H1 (cell line): ENCODE measurements around the gene PCDHB12. TPM values are rescaled to one million over a fixed set of nuclear protein-coding genes. Genes with fewer than 3 reads are reported as not detected.

Experiments used
- CTCF ChIA-PET: fragments of 300-600 bp; sonication (Branson Sonifier 250); formaldehyde crosslinking; loops from one replicate; lab custom pipeline; 2021; ENCODE audit not compliant: partially characterized antibody; lab: Charles Lee
- POLR2A ChIA-PET: fragments of 300-600 bp; sonication (Branson Sonifier 250); formaldehyde crosslinking; loops from one replicate; lab custom pipeline; 2021; ENCODE audit warnings: inconsistent platforms; ENCODE audit not compliant: partially characterized antibody; lab: Charles Lee
- DNase-seq, 2 experiments: peaks; one replicate each; pipeline versions ENCODE4 v3.0.0 to v3.0.0-alpha.2; 2010 to 2022; ENCODE audit warnings: low spot score in 2 of 2, low read depth in 1 of 2, mixed read lengths in 1 of 2
- FAIRE-seq: peaks from 2 replicates; lab custom pipeline; 2011; peaks lifted over from hg19 to GRCh38; lab: Jason Lieb, UNC
- H2AFZ ChIP-seq: 2 replicates; pipeline ENCODE4 v1.8.1; 2012; ENCODE audit warnings: low read length, inconsistent platforms
- H2AK5ac ChIP-seq: 2 replicates; pipeline ENCODE4 v1.6.1; 2013; ENCODE audit warnings: low read depth, low read length
- H2BK120ac ChIP-seq: replicated peaks from 2 replicates; pipeline ENCODE3; 2013; ENCODE audit warnings: low read depth, low read length, inconsistent platforms
- H2BK12ac ChIP-seq: 2 replicates; pipeline ENCODE4 v1.6.1; 2013; ENCODE audit warnings: low read depth, low read length
- H2BK15ac ChIP-seq: 2 replicates; pipeline ENCODE4 v1.6.1; 2013; ENCODE audit warnings: low read length
- H2BK20ac ChIP-seq: 2 replicates; pipeline ENCODE4 v1.6.1; 2013; ENCODE audit warnings: low read length
- H2BK5ac ChIP-seq: 2 replicates; pipeline ENCODE4 v1.6.1; 2013; ENCODE audit warnings: low read depth, low read length
- H3K14ac ChIP-seq: 2 replicates; pipeline ENCODE4 v1.6.1; 2013; ENCODE audit warnings: inconsistent platforms; ENCODE audit not compliant: insufficient read length
- H3K18ac ChIP-seq: 2 replicates; pipeline ENCODE4 v1.6.1; 2013; ENCODE audit warnings: low read length; ENCODE audit errors: extremely low read depth
- H3K23ac ChIP-seq: 2 replicates; pipeline ENCODE4 v1.6.1; 2013; ENCODE audit warnings: inconsistent platforms; ENCODE audit not compliant: insufficient read length
- H3K23me2 ChIP-seq: 2 replicates; pipeline ENCODE4 v1.6.1; 2013; ENCODE audit warnings: low read depth, low read length
- H3K27ac ChIP-seq: 2 replicates; pipeline ENCODE4 v1.6.1; 2011; ENCODE audit warnings: low read depth, low read length, inconsistent platforms
- H3K27me3 ChIP-seq, 4 experiments: replicated peaks in 1 of 4; 1 replicate in 1 of 4; 2 replicates in 3 of 4; pipeline versions ENCODE4 v1.6.1 to v1.8.1; 2011 to 2013; ENCODE audit warnings: low read length in 3 of 4, mild to moderate bottlenecking in 3 of 4, inconsistent platforms in 2 of 4, mixed read lengths in 2 of 4, moderate library complexity in 1 of 4; ENCODE audit not compliant: control insufficient read depth in 3 of 4, insufficient read depth in 3 of 4; ENCODE audit errors: extremely low read depth in 1 of 4
- H3K36me3 ChIP-seq, 4 experiments: 2 replicates each; pipeline versions ENCODE4 v1.6.1 to v1.8.1; 2011 to 2013; ENCODE audit warnings: mild to moderate bottlenecking in 4 of 4, low read length in 3 of 4, moderate library complexity in 2 of 4, control low read depth in 1 of 4, inconsistent platforms in 1 of 4; ENCODE audit not compliant: insufficient read depth in 4 of 4, control insufficient read depth in 2 of 4
- H3K4ac ChIP-seq: replicated peaks from 2 replicates; pipeline ENCODE3; 2013; ENCODE audit warnings: low read length, low read depth, mixed read lengths, inconsistent platforms; ENCODE audit not compliant: insufficient read length
- H3K4me1 ChIP-seq, 4 experiments: replicated peaks in 1 of 4; 1 replicate in 1 of 4; 2 replicates in 3 of 4; pipeline versions ENCODE4 v1.6.1 to v1.8.1; 2011 to 2013; ENCODE audit warnings: low read length in 3 of 4, inconsistent platforms in 2 of 4, mixed read lengths in 1 of 4; ENCODE audit not compliant: insufficient read depth in 4 of 4, control insufficient read depth in 3 of 4
- H3K4me2 ChIP-seq, 2 experiments: 2 replicates each; pipeline versions ENCODE4 v1.6.1 to v1.8.1; 2011 to 2013; ENCODE audit warnings: low read depth in 2 of 2, low read length in 2 of 2, control low read depth in 1 of 2, inconsistent platforms in 1 of 2, mild to moderate bottlenecking in 1 of 2; ENCODE audit not compliant: insufficient read depth in 1 of 2
- H3K4me3 ChIP-seq, 4 experiments: fragments of 200-600, 300-600 bp in 1 of 4; sonication (generic), shearing (Covaris generic), sonication (Bioruptor Twin) in 1 of 4; 2 replicates each; pipeline versions ENCODE4 v1.5.1 to v1.8.1; 2011 to 2016; ENCODE audit warnings: low read length in 4 of 4, low read depth in 3 of 4, control low read depth in 2 of 4, inconsistent platforms in 2 of 4, mild to moderate bottlenecking in 2 of 4, mixed read lengths in 1 of 4, moderate library complexity in 1 of 4; ENCODE audit not compliant: insufficient read depth in 2 of 4; ENCODE audit errors: extremely low read depth in 1 of 4
- H3K56ac ChIP-seq: replicated peaks from 2 replicates; pipeline ENCODE3; 2013; ENCODE audit warnings: low read depth, mild to moderate bottlenecking, mixed read lengths, low read length, inconsistent platforms; ENCODE audit not compliant: insufficient read length
- H3K79me1 ChIP-seq: 2 replicates; pipeline ENCODE4 v1.6.1; 2013; ENCODE audit warnings: low read depth, low read length, control low read depth
- H3K79me2 ChIP-seq, 2 experiments: 2 replicates each; pipeline versions ENCODE4 v1.6.1 to v1.8.1; 2012 to 2013; ENCODE audit warnings: low read length in 2 of 2, mild to moderate bottlenecking in 2 of 2, inconsistent platforms in 1 of 2; ENCODE audit not compliant: insufficient read depth in 2 of 2, control insufficient read depth in 1 of 2
- H3K9ac ChIP-seq, 4 experiments: replicated peaks in 1 of 4; 1 replicate in 1 of 4; 2 replicates in 3 of 4; pipeline versions ENCODE4 v1.6.1 to v1.8.1; 2011 to 2013; ENCODE audit warnings: low read depth in 3 of 4, low read length in 3 of 4, control low read depth in 2 of 4, mild to moderate bottlenecking in 2 of 4, moderate library complexity in 2 of 4, inconsistent platforms in 1 of 4; ENCODE audit errors: extremely low read depth in 1 of 4
- H3K9me3 ChIP-seq, 2 experiments: 2 replicates each; pipeline versions ENCODE4 v1.6.1 to v1.8.1; 2012 to 2013; ENCODE audit warnings: mild to moderate bottlenecking in 2 of 2, moderate library complexity in 2 of 2, control low read depth in 1 of 2, inconsistent platforms in 1 of 2, low read depth in 1 of 2, low read length in 1 of 2, mixed read lengths in 1 of 2; ENCODE audit not compliant: insufficient read depth in 2 of 2
- H4K20me1 ChIP-seq, 2 experiments: replicated peaks in 1 of 2; 2 replicates each; pipeline versions ENCODE3 to v1.8.1; 2011 to 2013; ENCODE audit warnings: inconsistent platforms in 2 of 2, low read length in 2 of 2, mild to moderate bottlenecking in 1 of 2; ENCODE audit not compliant: insufficient read depth in 2 of 2, control insufficient read depth in 1 of 2
- H4K5ac ChIP-seq: 2 replicates; pipeline ENCODE4 v1.6.1; 2013; ENCODE audit warnings: low read length, low read depth, mixed read lengths, inconsistent platforms; ENCODE audit not compliant: insufficient read length
- H4K8ac ChIP-seq: 2 replicates; pipeline ENCODE4 v1.8.0; 2013; ENCODE audit warnings: mild to moderate bottlenecking, moderate library complexity, low read length, inconsistent platforms; ENCODE audit not compliant: insufficient read depth; ENCODE audit errors: extremely low read depth
- H4K91ac ChIP-seq: replicated peaks from 2 replicates; pipeline ENCODE3; 2013; ENCODE audit warnings: low read length, mixed read lengths, inconsistent platforms; ENCODE audit not compliant: insufficient read length
- CTCF ChIP-seq, 3 experiments: IDR thresholded peaks; 1 replicate in 2 of 3; 2 replicates in 1 of 3; pipeline versions ENCODE4 v1.5.1 to v1.6.1; 2011; ENCODE audit warnings: low read length in 3 of 3, mild to moderate bottlenecking in 3 of 3, inconsistent platforms in 2 of 3, low read depth in 1 of 3, moderate library complexity in 1 of 3; ENCODE audit not compliant: insufficient read depth in 1 of 3; ENCODE audit errors: control extremely low read depth in 1 of 3
- RAD21 ChIP-seq, 2 experiments: IDR thresholded peaks in 1 of 2; conservative IDR thresholded peaks in 1 of 2; 2 replicates each; pipeline ENCODE4 v1.6.1; 2011; ENCODE audit warnings: low read depth in 2 of 2, low read length in 2 of 2, improper control_type of control experiment in 1 of 2, inconsistent platforms in 1 of 2, mild to moderate bottlenecking in 1 of 2, moderate library complexity in 1 of 2
- TAF1 ChIP-seq: IDR thresholded peaks from 2 replicates; pipeline ENCODE4 v1.6.1; 2011; ENCODE audit warnings: mild to moderate bottlenecking, low read depth, low read length
- YY1 ChIP-seq: IDR thresholded peaks from 2 replicates; pipeline ENCODE4 v1.6.1; 2011; ENCODE audit warnings: low read depth, mild to moderate bottlenecking, low read length
- WGBS, 2 experiments: shearing (Covaris generic) in 1 of 2; methylation state at CpG; one replicate each; pipeline versions ENCODE4 v1.1.6 to v1.1.7; 2013 to 2015; ENCODE audit warnings: low lambda C conversion rate in 2 of 2, mixed read lengths in 2 of 2, inconsistent platforms in 1 of 2, low coverage in 1 of 2, missing lambda C conversion rate in 1 of 2; ENCODE audit not compliant: insufficient replicate concordance in 2 of 2, insufficient coverage in 1 of 2, insufficient read length in 1 of 2; ENCODE audit errors: extremely low coverage in 1 of 2, missing lambda C conversion rate in 1 of 2; 5-methylcytosine and 5-hydroxymethylcytosine counted together
- polyA plus RNA-seq, 7 experiments: library from polyadenylated mRNA; depleted of rRNA in 3 of 7; stranded (reverse) in 5 of 7; unstranded in 2 of 7; fragments of >200 nt in 5 of 7; fragments of 200-250 nt in 2 of 7; gene quantifications; 1 replicate in 5 of 7; 2 replicates in 1 of 7; 4 replicates in 1 of 7; pipeline versions ENCODE4 v1.2.1 to v1.2.3, GENCODE V29; 2011 to 2013; ENCODE audit warnings: missing spikeins in 2 of 7, mixed read lengths in 2 of 7
- total RNA-seq: library from RNA; stranded (reverse); fragmentation: NEBNext Ultra II Directional; extraction: Animal tissue kit (Norgen Biotek cat#: 25700); gene quantifications from 2 replicates; pipeline ENCODE4 v1.2.1, GENCODE V29; 2021

PCDHB12 gene
- total and polyA plus RNA-seq, 2 of the 8 experiments (the other 6 are each of a cell fraction or from before 2014, with no cell fraction given) = 1.1 to 2.0 TPM

- Histone ChIP-seq H3K23me2 (no peaks in the 10 kb centered on the region), H3K4me1 (no peaks in the 10 kb centered on the region), H4K20me1 (no peaks in the 10 kb centered on the region), H2BK120ac (no peak within 1 kb of the TSS), H2BK12ac (no peak within 1 kb of the TSS), H2AK5ac (no peak within 1 kb of the TSS), H3K4me2 (no peak within 1 kb of the TSS), H3K4ac (no peak within 1 kb of the TSS), H3K27me3 (no peaks in the 10 kb centered on the region), H3K9ac (no peak within 1 kb of the TSS), H3K18ac (no peak within 1 kb of the TSS), H3K23ac (no peak within 1 kb of the TSS), H4K5ac (no peak within 1 kb of the TSS), H3K4me3 (no peak within 1 kb of the TSS), H3K79me1 (no peaks in the 10 kb centered on the region), H3K56ac (no peak within 1 kb of the TSS), H2AFZ (peak within 1 kb of the TSS; percentile 76; the same call in 1 of the 2 replicates), H3K36me3 (no peaks in the 10 kb centered on the region), H3K9me3 (peaks cover 0 to 15% of the 10 kb centered on the region in 2 experiments; a peak in 1 of 4 replicates), H4K8ac (no peak within 1 kb of the TSS), H4K91ac (no peak within 1 kb of the TSS), H2BK15ac (no peak within 1 kb of the TSS), H3K27ac (no peak within 1 kb of the TSS), H3K14ac (no peak within 1 kb of the TSS), H3K79me2 (no peaks in the 10 kb centered on the region), H2BK5ac (no peak within 1 kb of the TSS), H2BK20ac (no peak within 1 kb of the TSS)
- TF ChIP-seq RAD21 (IDR thresholded peaks at IDR 0.05 in 1 of 2, conservative IDR thresholded peaks at IDR 0.05 in 1 of 2; ENCODE audit: low read depth in 2 of 2, low read length in 2 of 2) (peak; percentile 69 to 71), TAF1 (no peak), YY1 (peak; percentile 88), CTCF (IDR thresholded peaks at IDR 0.05; ENCODE audit: control extremely low read depth in 1 of 3, insufficient read depth in 1 of 3, low read depth in 1 of 3, low read length in 3 of 3) (peak in 2 of 3 experiments; percentile 60 to 70; a peak in 3 of 4 replicates)
- DNase-seq (no peak), FAIRE-seq (peak; percentile 76)
- WGBS, 2 experiments = 65% methylated on average over 20 of the region's 20 CpGs; no CpG with 5 or more reads in 1 of the 2 experiments
- CTCF ChIA-PET = interaction anchor here (0.6 to 4.2 kb wide), 14 partner anchors 10 to 395 kb away, joined by 3 to 29 read pairs (median 4); partner anchors contain the start of genes PCDHB14, PCDHB16, PCDHB2 and PCDHB5
- POLR2A ChIA-PET = no interaction called here
Measured at GRCh38 chr5:141172381-141173204, 35.9 kb upstream of the PCDHB12 start, which contains the start of gene PCDHB7. TSS of gene PCDHB7 (plus strand) at chr5:141172644. CDS start at chr5:141172836, 192 bp downstream.
